Right cardiac atrium (tissue), 5 donors: ENCODE data around the gene RFTN1. TPM values are rescaled to one million over a fixed set of nuclear protein-coding genes. Genes with fewer than 3 reads are reported as not detected.
A peak's percentile ranks its signal among the peaks of the same experiment; 100 is the strongest.
"Not testable (repeated sequence)": the region's sequence is repeated elsewhere in the genome, so short reads cannot be mapped to it uniquely, and the experiment has no call there.

Source experiments
- ATAC-seq, 2 donors: fragments of 200-7000 bp; cut with Tn5 transposase; one replicate each; pipeline versions ENCODE4 v1.8.0 to v1.9.1; 2020; ENCODE audit warnings: moderate library complexity in 2 of 2, mild to moderate bottlenecking in 1 of 2
- DNase-seq, 3 donors: peaks; one replicate each; pipeline ENCODE4 v3.0.0-alpha.2; 2020
- H3K27ac ChIP-seq: one replicate; pipeline ENCODE4 v1.5.1; 2013; ENCODE audit warnings: mild to moderate bottlenecking, low read length, control low read depth, moderate library complexity
- H3K27me3 ChIP-seq: one replicate; pipeline ENCODE4 v1.6.1; 2013; ENCODE audit not compliant: control insufficient read depth, insufficient read depth
- H3K4me1 ChIP-seq: one replicate; pipeline ENCODE4 v1.6.1; 2013; ENCODE audit warnings: low read length; ENCODE audit not compliant: control insufficient read depth, insufficient read depth
- H3K4me3 ChIP-seq: one replicate; pipeline ENCODE4 v1.5.1; 2013; ENCODE audit warnings: low read length, control low read depth
- H3K9me3 ChIP-seq: one replicate; pipeline ENCODE4 v1.6.1; 2013; ENCODE audit warnings: low read length; ENCODE audit not compliant: control insufficient read depth
- WGBS: extraction: QIAGEN DNeasy Blood & Tissue Kit; methylation state at CpG from one replicate; pipeline ENCODE4 v1.1.7; 2013; 5-methylcytosine and 5-hydroxymethylcytosine counted together
- intact Hi-C, 4 donors: fragments of 100-400 bp; cut with DNase I; formaldehyde crosslinking; loops; one replicate each; pipeline versions ENCODE4 v1.11.0 to v1.14.0; 2022 to 2023
- polyA plus RNA-seq: library from polyadenylated mRNA; stranded (reverse); fragments of 200-250 nt; gene quantifications from one replicate; pipeline ENCODE4 v1.2.3, GENCODE V29; 2013
- total RNA-seq, 4 donors: library from RNA; stranded (reverse); fragmentation: NEBNext Ultra II Directional; extraction: Animal tissue kit (Norgen Biotek cat#: 25700); gene quantifications; one replicate each; pipeline ENCODE4 v1.2.1, GENCODE V29; 2021
- donor health status: healthy with polysubstance abuse.
- donor health status: DM: no; HTN: yes; CAD: no.
- donor health status: DM: no; HTN: no; CAD: no.
- donor health status: DM: no; HTN: yes; CAD: no; lungs with severe emphysema.
- donor health status: DM: yes; HTN: yes; CAD: no.

RFTN1 gene
- total and polyA plus RNA-seq, 5 donors, result 17.9 to 23.6 (median 21.2) TPM

- ATAC-seq (no peak), DNase-seq (no peak)
- Histone ChIP-seq H3K27me3 (no peaks in the 10 kb centered on the region), H3K9me3 (no peaks in the 10 kb centered on the region), H3K27ac (no peak overlapping the region), H3K4me1 (peaks cover 5% of the 10 kb centered on the region), H3K4me3 (no peak overlapping the region)
- WGBS, result 92% methylated on average over 2 of the region's 2 CpGs
- intact Hi-C loops, result no loop called here
Measured at GRCh38 chr3:16496008-16496407, 17.5 kb downstream of the RFTN1 start.

GRCh38 chr3:16494814-16495431 lies 18.6 kb downstream of the RFTN1 start:
- no peak for DNase-seq
- Histone ChIP-seq H3K4me1 (peaks cover 5% of the 10 kb centered on the region), H3K9me3 (no peaks in the 10 kb centered on the region), H3K4me3 (no peak overlapping the region), H3K27me3 (no peaks in the 10 kb centered on the region), H3K27ac (no peak overlapping the region)
- intact Hi-C loops, result no loop called here
- WGBS, result 49% methylated on average over 9 of the region's 9 CpGs
- peak; percentile 47 to 50 for ATAC-seq

- peaks cover 5% of the 10 kb centered on the region for H3K4me1 ChIP-seq
- no peak for DNase-seq
- H3K4me3 ChIP-seq, result no peak overlapping the region
- H3K27me3 ChIP-seq, result no peaks in the 10 kb centered on the region
- no peak overlapping the region for H3K27ac ChIP-seq
- 85% methylated on average over 5 of the region's 5 CpGs for WGBS
- ATAC-seq, result no peak
- intact Hi-C loops, result no loop called here
- H3K9me3 ChIP-seq, result no peaks in the 10 kb centered on the region
Measured at GRCh38 chr3:16494094-16494493, 19.4 kb downstream of the RFTN1 start.

- no peak for DNase-seq
- WGBS, result 76% methylated on average over 4 of the region's 4 CpGs
- Histone ChIP-seq H3K27ac (no peak overlapping the region), H3K4me3 (no peak overlapping the region), H3K4me1 (no peaks in the 10 kb centered on the region), H3K9me3 (no peaks in the 10 kb centered on the region), H3K27me3 (no peaks in the 10 kb centered on the region)
- ATAC-seq, result no peak
- intact Hi-C loops, result no loop called here
Measured at GRCh38 chr3:16490062-16490619, 23.4 kb downstream of the RFTN1 start.

- H3K4me3 ChIP-seq, ATAC-seq, intact Hi-C loops, DNase-seq, H3K27ac ChIP-seq, H3K4me1 ChIP-seq, H3K27me3 ChIP-seq, H3K9me3 ChIP-seq: not testable (repeated sequence)
- WGBS, result 74% methylated on average over 8 of the region's 8 CpGs
Measured at GRCh38 chr3:16489326-16490061, 24.0 kb downstream of the RFTN1 start.

GRCh38 chr3:16488637-16489036 lies 24.9 kb downstream of the RFTN1 start:
- intact Hi-C loops, result no loop called here
- Histone ChIP-seq H3K9me3 (no peaks in the 10 kb centered on the region), H3K4me1 (no peaks in the 10 kb centered on the region), H3K27ac (no peak overlapping the region), H3K27me3 (no peaks in the 10 kb centered on the region), H3K4me3 (no peak overlapping the region)
- WGBS, result 94% methylated on average over 3 of the region's 3 CpGs
- no peak for DNase-seq
- ATAC-seq, result no peak

- Histone ChIP-seq H3K4me1 (no peaks in the 10 kb centered on the region), H3K27me3 (no peaks in the 10 kb centered on the region), H3K4me3 (no peak overlapping the region), H3K27ac (no peak overlapping the region), H3K9me3 (no peaks in the 10 kb centered on the region)
- intact Hi-C loops, result no loop called here
- ATAC-seq, result no peak
- WGBS, result 95% methylated on average over 11 of the region's 11 CpGs
- DNase-seq, result no peak
Measured at GRCh38 chr3:16487511-16488175, 25.9 kb downstream of the RFTN1 start.

- 94% methylated on average over 6 of the region's 6 CpGs for WGBS
- H3K9me3 ChIP-seq, result no peaks in the 10 kb centered on the region
- H3K4me3 ChIP-seq, result no peak overlapping the region
- no peak overlapping the region for H3K27ac ChIP-seq
- intact Hi-C loops, result no loop called here
- ATAC-seq (no peak), DNase-seq (no peak)
- H3K27me3 ChIP-seq, result no peaks in the 10 kb centered on the region
- H3K4me1 ChIP-seq, result peaks cover 2% of the 10 kb centered on the region
Measured at GRCh38 chr3:16486951-16487480, 26.5 kb downstream of the RFTN1 start.

- Histone ChIP-seq H3K27ac (no peak overlapping the region), H3K27me3 (no peaks in the 10 kb centered on the region), H3K4me1 (peaks cover 5% of the 10 kb centered on the region), H3K9me3 (no peaks in the 10 kb centered on the region), H3K4me3 (no peak overlapping the region)
- WGBS, result 85% methylated on average over 2 of the region's 2 CpGs
- ATAC-seq (no peak), DNase-seq (no peak)
- intact Hi-C loops, result no loop called here
Measured at GRCh38 chr3:16486201-16486600, 27.3 kb downstream of the RFTN1 start.

- WGBS, result 91% methylated on average over 5 of the region's 5 CpGs
- Histone ChIP-seq H3K27me3 (no peaks in the 10 kb centered on the region), H3K27ac (no peak overlapping the region), H3K4me1 (peaks cover 5% of the 10 kb centered on the region), H3K4me3 (no peak overlapping the region), H3K9me3 (no peaks in the 10 kb centered on the region)
- no peak for DNase-seq
- ATAC-seq, result no peak
- intact Hi-C loops, result no loop called here
Measured at GRCh38 chr3:16485395-16485992, 28.0 kb downstream of the RFTN1 start.
